Stimulated activated CD4-positive, alpha-beta T cell treated with anti-CD3 and anti-CD28 coated beads, Interleukin-4, amount 100 ng/mL, for 48 hours (primary cell): ENCODE data around the gene JSRP1.

Experiments
- DNase-seq, 2 donors: peaks; one replicate each; pipeline ENCODE4 v3.0.0-alpha.2; 2020; ENCODE audit warnings: low read depth in 2 of 2

JSRP1 gene

GRCh38 chr19:2246801-2247361 lies 9.3 kb downstream of the JSRP1 start:
- DNase-seq = no peak

DNA sequence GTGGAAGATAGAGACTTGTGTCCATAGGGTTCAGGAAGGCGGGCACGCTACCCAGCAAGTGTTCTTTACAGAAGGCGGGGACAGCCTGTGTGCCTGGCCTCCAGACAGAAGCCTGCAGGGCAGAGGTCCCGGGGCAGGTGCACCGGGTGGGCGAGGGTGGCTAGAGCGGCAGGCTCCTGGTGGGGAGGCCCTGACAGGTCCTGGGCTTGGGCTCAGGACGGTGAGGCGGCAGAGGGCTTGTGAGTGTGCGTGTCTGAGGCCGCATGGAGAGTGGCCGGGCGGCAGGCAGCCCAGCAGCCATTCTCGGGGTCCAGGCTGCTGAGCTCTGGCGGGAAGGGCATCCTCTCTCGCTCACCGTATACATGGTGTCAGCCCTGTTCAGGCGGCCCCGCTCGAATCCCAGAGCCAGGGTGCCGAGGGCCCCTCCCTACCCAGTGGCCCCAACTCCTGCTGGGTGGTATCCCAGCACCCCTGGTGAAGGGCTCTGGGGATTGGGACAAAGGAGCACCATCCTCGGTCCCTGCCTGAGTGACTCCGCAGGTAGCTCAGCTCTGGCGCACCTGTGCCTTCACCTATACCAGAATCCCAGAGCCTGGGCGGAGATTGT lies 10.1 kb downstream of the JSRP1 start:
- DNase-seq = no peak

DNA sequence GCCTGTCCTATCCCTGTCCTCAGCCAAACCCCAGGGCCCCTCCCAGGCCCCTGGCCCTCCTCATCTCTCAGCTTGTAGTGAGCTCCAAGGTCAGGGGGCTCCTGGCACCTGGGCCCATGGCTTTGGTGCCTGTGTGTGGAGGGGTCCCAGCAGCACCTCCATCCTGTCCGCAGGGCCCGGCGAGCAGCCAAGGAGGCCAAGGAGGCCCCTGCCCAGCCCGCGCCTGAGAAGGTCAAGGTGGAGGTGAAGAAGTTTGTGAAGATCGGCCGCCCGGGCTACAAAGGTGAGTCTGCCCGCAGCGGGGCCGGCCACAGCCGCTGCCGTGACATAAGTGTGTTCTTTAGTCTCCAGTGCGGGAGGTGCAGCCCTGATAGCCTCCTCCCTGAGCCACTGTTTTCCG lies 10.9 kb downstream of the JSRP1 start:
- DNase-seq = no peak

GRCh38 chr19:2244486-2244885 lies 11.7 kb downstream of the JSRP1 start:
- DNase-seq = no peak

DNA sequence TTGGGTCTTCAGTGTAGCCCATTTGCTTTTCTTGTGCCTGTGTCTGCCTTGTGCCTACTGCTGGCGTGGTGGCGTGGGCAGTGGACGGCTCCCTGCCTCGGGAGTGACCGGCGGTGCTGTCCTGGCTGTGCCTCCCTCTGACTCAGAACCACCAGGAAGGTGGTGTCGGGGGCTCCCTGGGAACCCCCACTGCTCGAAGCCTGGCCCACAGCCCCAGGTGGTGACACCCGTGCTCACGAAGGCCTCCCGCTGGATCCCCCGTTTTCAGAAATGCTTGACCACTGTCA lies 12.1 kb downstream of the JSRP1 start:
- DNase-seq = no peak

DNA sequence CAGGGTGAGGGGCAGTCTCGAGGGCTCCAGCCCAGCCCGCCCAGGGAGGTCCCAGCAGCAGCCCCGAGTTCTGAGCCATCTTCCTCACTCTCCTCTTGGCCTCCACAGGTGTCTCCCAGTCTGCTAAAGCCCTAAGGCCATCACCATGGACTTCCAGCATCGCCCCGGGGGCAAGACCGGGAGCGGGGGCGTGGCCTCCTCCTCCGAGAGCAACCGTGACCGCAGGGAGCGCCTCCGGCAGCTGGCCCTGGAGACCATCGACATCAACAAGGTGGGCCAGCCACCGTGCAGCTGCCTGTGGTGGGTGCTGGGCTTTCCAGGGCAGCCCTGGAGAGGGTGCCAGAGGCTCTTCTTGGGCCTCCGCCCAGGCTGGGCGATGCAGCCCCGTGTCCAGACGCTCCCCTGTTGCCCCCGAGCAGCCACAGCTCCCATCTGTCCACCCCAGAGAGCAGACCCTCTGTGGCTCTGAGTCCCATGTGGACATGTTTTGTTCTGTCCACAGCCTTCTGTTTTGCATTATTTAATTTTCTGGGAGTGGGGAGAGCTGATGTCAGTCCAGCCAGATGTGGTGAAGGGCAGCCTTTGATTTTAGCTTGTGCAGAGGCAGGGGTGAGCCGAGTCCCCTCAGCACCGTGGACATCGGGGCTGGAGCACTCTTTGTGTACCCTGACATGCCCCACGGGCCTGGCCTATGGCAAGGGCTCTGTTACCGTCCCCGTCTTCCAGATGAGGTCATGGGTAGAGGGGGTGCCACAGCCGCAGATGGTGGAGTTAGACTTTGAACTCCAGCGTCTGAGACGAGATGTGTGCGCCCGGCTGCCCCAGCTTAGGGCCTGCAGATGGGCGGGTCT lies 12.7 kb downstream of the JSRP1 start:
- no peak for DNase-seq

- no peak for DNase-seq
Measured at GRCh38 chr19:2242816-2243215, 13.4 kb downstream of the JSRP1 start.

DNA sequence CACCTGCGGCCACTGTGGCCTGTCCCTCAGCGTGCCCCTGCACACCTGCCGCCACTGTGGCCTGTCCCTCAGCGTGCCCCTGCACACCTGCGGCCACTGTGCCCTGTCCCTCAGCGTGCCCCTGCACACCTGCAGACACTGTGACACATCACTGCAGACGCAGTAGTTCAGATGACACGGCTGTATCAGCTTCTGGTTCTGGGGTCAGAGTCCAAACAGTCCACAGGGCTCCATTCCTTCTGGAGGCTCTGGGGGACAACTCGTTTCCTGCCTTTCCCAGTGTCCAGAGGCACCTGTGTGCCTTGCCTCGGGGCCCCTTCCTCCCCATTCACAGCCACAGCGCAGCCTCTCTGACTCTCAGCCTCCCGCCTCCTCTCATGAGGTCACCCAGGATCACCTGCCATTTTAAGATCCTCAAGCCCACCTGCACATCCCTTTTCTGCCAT lies 14.1 kb downstream of the JSRP1 start:
- DNase-seq = no peak

DNA sequence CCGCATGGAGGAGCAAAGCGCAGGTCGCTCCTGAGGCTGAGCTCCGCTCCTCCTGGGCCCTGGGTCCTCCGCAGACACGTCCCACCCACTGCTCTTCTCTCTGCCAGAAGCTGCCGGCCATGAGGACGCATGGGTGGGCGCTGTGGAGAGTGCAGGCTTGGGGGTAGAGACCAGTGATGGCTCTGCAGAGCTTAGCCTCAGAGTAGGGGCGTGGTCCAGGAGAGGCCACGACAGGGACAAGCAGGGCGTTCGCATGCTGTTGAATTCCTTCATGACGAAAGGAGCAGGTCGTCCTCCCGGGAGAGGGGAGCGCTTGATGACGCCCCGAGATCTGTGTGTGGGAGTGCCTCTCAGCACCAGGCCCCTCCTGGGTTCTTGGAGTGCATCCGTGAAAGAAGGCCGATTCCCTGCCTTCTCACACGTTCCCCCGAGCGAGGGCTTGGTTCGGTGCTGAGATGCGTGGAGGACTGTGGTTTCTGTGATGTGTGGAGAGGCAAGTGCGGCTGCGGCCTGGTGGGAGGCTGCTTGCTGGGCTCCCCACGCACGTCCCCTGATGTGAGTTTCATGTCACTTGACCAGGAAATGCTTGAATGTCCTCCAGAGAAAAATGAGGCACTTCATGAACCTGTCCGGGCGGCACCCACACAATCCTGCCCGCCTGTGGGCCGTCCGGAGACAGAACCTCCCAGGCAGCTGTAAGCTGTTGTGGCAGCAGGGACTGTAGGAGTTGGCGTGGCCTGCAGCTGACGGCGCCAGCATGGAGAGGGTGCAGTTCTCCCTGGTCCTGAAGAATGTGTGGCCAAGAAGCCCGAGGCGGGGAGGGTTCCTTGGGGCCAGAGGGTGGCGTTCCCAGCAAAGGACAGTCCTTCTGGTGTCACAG lies 15.1 kb downstream of the JSRP1 start:
- DNase-seq = no peak

- no peak for DNase-seq
Measured at GRCh38 chr19:2239771-2240770, 16.1 kb downstream of the JSRP1 start.

GRCh38 chr19:2239173-2239572 lies 17.0 kb downstream of the JSRP1 start:
- no peak for DNase-seq

DNA sequence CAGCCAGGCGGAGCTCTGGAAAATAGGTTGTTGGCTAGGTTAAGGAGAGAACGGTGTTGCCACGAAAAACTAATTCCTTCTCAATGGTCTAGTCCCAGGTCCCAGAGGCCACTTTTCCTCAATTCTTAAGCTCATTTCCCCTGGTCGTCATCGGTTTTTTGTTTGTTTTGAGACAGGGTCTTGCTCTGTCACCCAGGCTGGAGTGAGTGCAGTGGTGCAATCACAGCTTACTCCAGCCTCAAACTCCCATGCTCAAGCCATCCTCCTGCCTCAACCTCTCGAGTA lies 18.4 kb downstream of the JSRP1 start:
- no peak for DNase-seq

- no peak for DNase-seq
Measured at GRCh38 chr19:2237051-2237868, 19.0 kb downstream of the JSRP1 start.

- peak; percentile 97 to 98 for DNase-seq
Measured at GRCh38 chr19:2236314-2237050, 19.7 kb downstream of the JSRP1 start, which contains the start of the genes PLEKHJ1 and SF3A2. TSS of gene PLEKHJ1 (minus strand) at chr19:2236329. CDS start at chr19:2236248, 81 bp downstream. TSS of gene SF3A2 (plus strand) at chr19:2236824. CDS start at chr19:2243419, 6,595 bp downstream.

- no peak for DNase-seq
Measured at GRCh38 chr19:2236064-2236313, 20.2 kb downstream of the JSRP1 start.

GRCh38 chr19:2235381-2236063 lies 20.7 kb downstream of the JSRP1 start:
- no peak for DNase-seq

DNA sequence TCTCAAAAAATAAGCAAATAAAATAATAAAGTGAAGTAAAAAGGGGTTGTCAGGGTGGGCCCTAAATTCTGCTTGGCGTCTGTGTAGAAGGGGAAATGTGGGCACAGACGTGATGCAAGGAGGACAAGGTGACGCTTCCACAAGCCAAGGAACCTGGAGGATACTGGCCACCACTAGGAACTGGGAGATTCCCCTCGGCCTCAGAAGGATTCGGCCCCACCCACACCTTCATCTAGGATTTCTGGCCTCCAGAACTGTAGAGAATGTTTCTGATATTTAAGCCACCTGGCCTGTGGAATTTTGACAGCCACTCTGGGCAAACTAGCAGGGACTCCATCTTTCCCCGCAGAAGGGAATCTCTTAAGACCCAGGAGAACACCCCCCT lies 21.2 kb downstream of the JSRP1 start:
- no peak for DNase-seq

GRCh38 chr19:2233601-2234280 lies 22.5 kb downstream of the JSRP1 start:
- DNase-seq = no peak
